Natural killer cell (primary cell): ENCODE measurements around the gene EIF2B4. TPM values are rescaled to one million over a fixed set of nuclear protein-coding genes. Genes with fewer than 3 reads are reported as not detected.

Source experiments
- ATAC-seq, 3 donors: fragments of 150-1000 bp in 2 of 3; fragments of 200-7000 bp in 1 of 3; cut with Tn5 transposase; 1 replicate in 1 of 3; 2 replicates in 2 of 3; pipeline ENCODE4 v1.10.0; 2021; ENCODE audit warnings: mild to moderate bottlenecking in 2 of 3, moderate library complexity in 2 of 3
- DNase-seq, 2 donors: peaks; one replicate each; pipeline versions ENCODE4 v3.0.0 to v3.0.0-alpha.2; 2013 to 2021; ENCODE audit warnings: mixed read lengths in 1 of 2
- H3K27ac ChIP-seq: one replicate; pipeline ENCODE4 v1.5.1; 2013; ENCODE audit warnings: mild to moderate bottlenecking, low read length
- H3K27me3 ChIP-seq: one replicate; pipeline ENCODE4 v1.6.1; 2013; ENCODE audit warnings: low read length; ENCODE audit not compliant: control insufficient read depth, insufficient read depth
- H3K36me3 ChIP-seq: one replicate; pipeline ENCODE4 v1.6.1; 2013; ENCODE audit warnings: low read length; ENCODE audit not compliant: control insufficient read depth, insufficient read depth
- H3K4me1 ChIP-seq: one replicate; pipeline ENCODE4 v1.6.1; 2013; ENCODE audit warnings: low read length; ENCODE audit not compliant: control insufficient read depth, insufficient read depth
- H3K4me3 ChIP-seq: one replicate; pipeline ENCODE4 v1.5.1; 2013; ENCODE audit warnings: low read length
- H3K9me3 ChIP-seq: one replicate; pipeline ENCODE4 v1.6.1; 2013; ENCODE audit warnings: low read length; ENCODE audit not compliant: control insufficient read depth, insufficient read depth
- H3K27ac Mint-ChIP-seq, 2 donors: one replicate each; pipeline ENCODE4 v1.8.0; 2022; ENCODE audit warnings: mild to moderate bottlenecking in 2 of 2, mixed read lengths in 2 of 2, moderate library complexity in 1 of 2
- H3K27me3 Mint-ChIP-seq, 2 donors: one replicate each; pipeline ENCODE4 v1.8.0; 2022; ENCODE audit warnings: low read depth in 2 of 2, mixed read lengths in 2 of 2
- H3K36me3 Mint-ChIP-seq: one replicate; pipeline ENCODE4 v1.8.0; 2022; ENCODE audit warnings: mixed read lengths
- H3K4me1 Mint-ChIP-seq, 2 donors: one replicate each; pipeline ENCODE4 v1.8.0; 2022; ENCODE audit warnings: mixed read lengths in 2 of 2
- H3K4me3 Mint-ChIP-seq: one replicate; pipeline ENCODE4 v1.8.0; 2022; ENCODE audit warnings: mild to moderate bottlenecking, moderate library complexity, mixed read lengths
- H3K9me3 Mint-ChIP-seq, 2 donors: one replicate each; pipeline ENCODE4 v1.8.0; 2022; ENCODE audit warnings: mixed read lengths in 2 of 2
- WGBS: methylation state at CpG from one replicate; pipeline ENCODE4 v1.1.7; 2013; ENCODE audit warnings: missing lambda C conversion rate; ENCODE audit not compliant: insufficient coverage; 5-methylcytosine and 5-hydroxymethylcytosine counted together
- intact Hi-C: fragments of 100-400 bp; cut with micrococcal nuclease; formaldehyde crosslinking; loops from one replicate; pipeline ENCODE4 v1.14.2; 2022
- total RNA-seq, 4 donors: library from RNA; stranded (reverse); fragments of 120-200 nt in 1 of 4; gene quantifications; one replicate each; pipeline versions ENCODE4 v1.2.3 to v1.2.4, GENCODE V29; 2013 to 2022
- TF ChIP-seq, protein P1 (sequence below): fragments of 200-600 bp; IDR thresholded peaks from one replicate; pipeline ENCODE4 v1.8.0; 2022; ENCODE audit warnings: antibody characterized with exemption

The EIF2B4 gene
- total RNA-seq, 3 donors from 2014 or later (not counting 1 experiment from before 2014, with no cell fraction given), result 35.0 to 44.5 (median 40.8) TPM

DNA sequence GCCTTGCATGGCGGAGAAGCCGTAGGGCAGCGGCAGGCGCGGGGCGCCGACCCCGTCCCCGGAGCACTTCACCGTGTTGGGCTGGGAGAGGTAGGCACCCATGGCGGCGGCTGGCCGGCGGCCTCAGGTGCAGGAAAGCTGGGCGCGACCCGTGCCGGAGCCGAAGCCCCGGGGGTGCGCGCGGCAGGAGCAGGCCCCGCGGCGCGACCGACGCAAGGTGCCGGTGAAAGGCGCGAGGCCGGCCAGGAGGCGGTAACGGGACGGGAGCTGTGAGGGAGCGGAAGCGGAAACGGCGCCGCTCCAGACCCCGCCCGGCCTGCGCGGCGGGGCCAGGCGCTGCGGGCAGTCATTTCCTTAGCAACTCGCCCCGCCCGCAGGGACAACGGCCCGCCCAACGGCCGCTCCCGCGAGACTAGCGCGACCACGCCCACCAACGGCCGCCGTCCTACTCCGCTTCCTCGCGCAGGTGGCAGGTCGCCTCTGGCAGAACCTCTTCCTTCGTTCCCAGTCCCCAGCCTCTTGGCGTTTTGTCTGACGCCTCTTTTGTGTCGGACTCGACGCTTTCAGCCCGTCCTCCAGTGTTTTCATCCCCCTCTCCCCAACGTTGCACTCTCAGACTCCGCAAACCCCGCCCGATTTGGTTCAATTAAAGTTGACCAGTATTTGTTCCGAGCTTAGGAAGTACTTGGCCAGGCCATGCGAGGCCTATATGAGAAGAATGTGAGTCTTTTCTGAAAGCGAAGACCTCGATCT is 39.4 kb upstream of the EIF2B4 start, which contains the start of gene PPM1G:
Gene PPM1G, minus strand, starts transcription at position 271 of the 753 bp plus-strand sequence. Its CDS starts 169 bp downstream, at position 102.
- Histone ChIP-seq H3K27me3 (no peaks in the 10 kb centered on the region), H3K27ac (peak within 1 kb of the TSS; percentile 79), H3K36me3 (no peaks in the 10 kb centered on the region), H3K9me3 (no peaks in the 10 kb centered on the region), H3K4me3 (peak within 1 kb of the TSS; percentile 91), H3K4me1 (peaks cover 27% of the 10 kb centered on the region)
- H3K9me3 Mint-ChIP-seq, result no peaks in the 10 kb centered on the region
- ATAC-seq, result peak; percentile 95 to 100 (median 97)
- DNase-seq, result peak; percentile 97 to 98
- H3K36me3 Mint-ChIP-seq, result no peaks in the 10 kb centered on the region
- peak within 1 kb of the TSS; percentile 90 for H3K4me3 Mint-ChIP-seq
- intact Hi-C loops, result loop anchor here (1.0 to 2.0 kb wide), 4 partner anchors 18 to 79 kb away; partner anchors contain the start of genes EIF2B4, IFT172, NRBP1 and SNX17
- peak within 1 kb of the TSS; percentile 92 to 93 for H3K27ac Mint-ChIP-seq
- peaks cover 10 to 13% of the 10 kb centered on the region in 2 donors for H3K27me3 Mint-ChIP-seq
- H3K4me1 Mint-ChIP-seq, result peaks cover 30 to 38% of the 10 kb centered on the region in 2 donors
- WGBS, result 2% methylated on average over 82 of the region's 82 CpGs
- TF ChIP-seq, protein P1, sequence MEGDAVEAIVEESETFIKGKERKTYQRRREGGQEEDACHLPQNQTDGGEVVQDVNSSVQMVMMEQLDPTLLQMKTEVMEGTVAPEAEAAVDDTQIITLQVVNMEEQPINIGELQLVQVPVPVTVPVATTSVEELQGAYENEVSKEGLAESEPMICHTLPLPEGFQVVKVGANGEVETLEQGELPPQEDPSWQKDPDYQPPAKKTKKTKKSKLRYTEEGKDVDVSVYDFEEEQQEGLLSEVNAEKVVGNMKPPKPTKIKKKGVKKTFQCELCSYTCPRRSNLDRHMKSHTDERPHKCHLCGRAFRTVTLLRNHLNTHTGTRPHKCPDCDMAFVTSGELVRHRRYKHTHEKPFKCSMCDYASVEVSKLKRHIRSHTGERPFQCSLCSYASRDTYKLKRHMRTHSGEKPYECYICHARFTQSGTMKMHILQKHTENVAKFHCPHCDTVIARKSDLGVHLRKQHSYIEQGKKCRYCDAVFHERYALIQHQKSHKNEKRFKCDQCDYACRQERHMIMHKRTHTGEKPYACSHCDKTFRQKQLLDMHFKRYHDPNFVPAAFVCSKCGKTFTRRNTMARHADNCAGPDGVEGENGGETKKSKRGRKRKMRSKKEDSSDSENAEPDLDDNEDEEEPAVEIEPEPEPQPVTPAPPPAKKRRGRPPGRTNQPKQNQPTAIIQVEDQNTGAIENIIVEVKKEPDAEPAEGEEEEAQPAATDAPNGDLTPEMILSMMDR, result no peak

DNA sequence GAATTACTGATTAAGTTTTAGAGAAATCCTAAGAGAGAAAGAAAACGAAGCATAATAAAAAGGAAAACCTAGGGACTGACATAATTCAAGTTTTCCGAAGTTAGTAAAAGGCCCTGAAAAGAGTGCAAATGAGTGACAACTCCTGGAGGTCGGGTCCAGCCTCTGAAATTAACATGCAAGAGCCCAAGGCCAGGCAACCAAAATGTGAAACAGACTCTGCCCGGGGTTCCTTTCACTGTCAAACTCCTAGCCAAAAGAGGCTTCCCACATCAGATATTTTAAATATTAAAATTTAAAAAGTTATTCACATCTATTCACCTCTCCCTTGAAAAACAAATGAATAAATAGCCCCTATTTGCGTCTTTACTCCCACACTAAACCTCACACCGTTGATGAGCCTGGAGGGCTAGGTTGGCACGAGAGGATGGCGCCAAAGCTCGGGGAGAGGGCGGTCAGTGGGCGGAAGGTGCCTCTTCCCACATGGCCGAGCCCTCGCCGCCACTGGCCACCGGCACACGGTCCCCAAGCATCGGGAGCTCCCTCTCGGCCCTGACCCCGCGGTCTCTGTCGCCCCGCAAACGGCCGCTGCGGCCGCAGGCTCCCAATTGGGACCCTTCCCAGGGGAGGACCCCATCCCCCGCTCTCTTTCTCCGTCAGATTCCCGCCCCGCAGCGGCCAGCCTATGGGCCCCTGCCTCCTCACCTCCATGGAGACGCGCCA is 38.6 kb upstream of the EIF2B4 start:
- WGBS, result under 1% methylated on average over 32 of the region's 33 CpGs
- Histone ChIP-seq H3K9me3 (no peaks in the 10 kb centered on the region), H3K4me3 (peak overlapping the region; percentile 91), H3K36me3 (no peaks in the 10 kb centered on the region), H3K4me1 (peaks cover 27% of the 10 kb centered on the region), H3K27ac (peak overlapping the region; percentile 79), H3K27me3 (no peaks in the 10 kb centered on the region)
- intact Hi-C loops, result loop anchor here (1.0 to 2.0 kb wide), 4 partner anchors 17 to 80 kb away; partner anchors contain the start of genes EIF2B4, IFT172, NRBP1 and SNX17
- Mint-ChIP-seq H3K4me1 (peaks cover 30 to 38% of the 10 kb centered on the region in 2 donors), H3K27ac (peak overlapping the region; percentile 92 to 93), H3K36me3 (no peaks in the 10 kb centered on the region), H3K4me3 (peak overlapping the region; percentile 90), H3K9me3 (no peaks in the 10 kb centered on the region), H3K27me3 (peaks cover 10 to 13% of the 10 kb centered on the region in 2 donors)
- TF ChIP-seq, protein P1, result no peak
- DNase-seq (peak in 1 of 2 donors; percentile 38), ATAC-seq (peak; percentile 6 to 20 (median 7))

DNA sequence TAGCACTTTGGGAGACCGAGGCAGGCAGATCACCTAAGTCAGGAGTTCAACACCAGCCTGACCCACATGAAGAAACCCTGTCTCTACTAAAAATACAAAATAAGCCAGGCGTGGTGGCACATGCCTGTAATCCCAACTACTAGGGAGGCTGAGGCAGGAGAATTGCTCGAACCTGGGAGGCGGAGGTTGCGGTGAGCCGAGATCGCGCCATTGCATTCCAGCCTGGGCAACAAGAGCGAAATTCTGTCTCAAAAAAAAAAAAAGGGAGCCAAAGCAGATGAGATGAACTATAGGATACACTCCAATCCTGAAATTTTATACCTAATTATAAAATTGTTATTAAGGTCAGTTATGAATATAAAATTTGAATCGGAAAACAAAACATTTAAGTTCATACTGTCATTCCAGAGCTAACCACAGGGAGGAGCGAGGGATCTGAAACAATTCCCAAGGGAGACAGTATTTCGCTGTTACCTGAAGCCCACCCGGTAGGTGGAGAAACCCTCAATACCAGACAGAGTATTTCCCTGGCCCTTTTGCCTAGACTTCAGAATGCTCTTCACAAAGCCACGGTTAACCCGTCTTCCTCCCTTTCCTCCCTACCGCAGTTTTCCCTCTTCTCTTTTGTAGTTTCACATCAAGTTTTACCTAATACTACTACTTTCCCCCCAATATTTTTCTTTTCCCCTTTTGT is 37.8 kb upstream of the EIF2B4 start:
- no peak overlapping the region for H3K27ac ChIP-seq
- H3K9me3 ChIP-seq, result no peaks in the 10 kb centered on the region
- Mint-ChIP-seq H3K27ac (peak overlapping the region; percentile 92 to 93), H3K9me3 (no peaks in the 10 kb centered on the region), H3K27me3 (peaks cover 9 to 12% of the 10 kb centered on the region in 2 donors), H3K4me1 (peaks cover 30 to 38% of the 10 kb centered on the region in 2 donors), H3K4me3 (peak overlapping the region; percentile 90), H3K36me3 (no peaks in the 10 kb centered on the region)
- intact Hi-C loops, result loop anchor here (2.0 kb wide), 1 partner anchor 81 kb away; the partner anchor contains the start of gene IFT172
- TF ChIP-seq, protein P1, result no peak
- no peaks in the 10 kb centered on the region for H3K36me3 ChIP-seq
- H3K27me3 ChIP-seq, result no peaks in the 10 kb centered on the region
- H3K4me3 ChIP-seq, result no peak overlapping the region
- peaks cover 27% of the 10 kb centered on the region for H3K4me1 ChIP-seq
- DNase-seq (peak in 1 of 2 donors; percentile 24), ATAC-seq (no peak)
- 58% methylated on average over 15 of the region's 16 CpGs for whole genome bisulfite sequencing
